Sigmoid colon (tissue), 7 donors: ENCODE measurements around the gene CCNQ. TPM values are rescaled to one million over a fixed set of nuclear protein-coding genes. Genes with fewer than 3 reads are reported as not detected.

Source experiments
- DNase-seq: peaks from one replicate; pipeline ENCODE4 v3.0.0-alpha.2; 2019
- H3K27ac ChIP-seq, 4 donors: fragments of 200-600 bp; sonication (generic); one replicate each; pipeline ENCODE4 v1.5.1; 2016 to 2019; ENCODE audit warnings: mild to moderate bottlenecking in 1 of 4
- H3K27me3 ChIP-seq, 3 donors: fragments of 200-600 bp; sonication (generic); one replicate each; pipeline ENCODE4 v1.5.1; 2019; ENCODE audit warnings: mild to moderate bottlenecking in 1 of 3
- H3K36me3 ChIP-seq, 4 donors: fragments of 200-600 bp; sonication (generic); one replicate each; pipeline ENCODE4 v1.5.1; 2016 to 2019
- H3K4me1 ChIP-seq, 4 donors: fragments of 200-600 bp; sonication (generic); one replicate each; pipeline ENCODE4 v1.5.1; 2017 to 2019
- H3K4me3 ChIP-seq, 4 donors: fragments of 200-600 bp; sonication (generic); one replicate each; pipeline ENCODE4 v1.5.1; 2017 to 2019; ENCODE audit warnings: mild to moderate bottlenecking in 2 of 4, moderate library complexity in 1 of 4
- H3K9me3 ChIP-seq, 4 donors: fragments of 200-600 bp in 3 of 4; sonication (generic) in 3 of 4; one replicate each; pipeline versions ENCODE4 v1.5.1 to v1.6.1; 2013 to 2019
- EP300 ChIP-seq, 4 donors: sonication (generic); formaldehyde crosslinking; IDR thresholded peaks; one replicate each; pipeline ENCODE4 v1.6.1; 2017; ENCODE audit warnings: antibody characterized with exemption in 4 of 4
- POLR2A ChIP-seq, 2 donors: fragments of 450-650 bp; IDR thresholded peaks; one replicate each; pipeline ENCODE4 v1.6.1; 2016; ENCODE audit warnings: antibody characterized with exemption in 2 of 2, mild to moderate bottlenecking in 2 of 2, moderate library complexity in 2 of 2
- POLR2AphosphoS5 ChIP-seq, 4 donors: sonication (generic); formaldehyde crosslinking; IDR thresholded peaks; one replicate each; pipeline ENCODE4 v1.6.1; 2017; ENCODE audit warnings: antibody characterized with exemption in 4 of 4
- WGBS, 2 donors: extraction: QIAGEN DNeasy Blood & Tissue Kit; methylation state at CpG; one replicate each; pipeline ENCODE4 v1.1.7; 2013; 5-methylcytosine and 5-hydroxymethylcytosine counted together
- intact Hi-C: fragments of 100-400 bp; cut with DNase I; formaldehyde crosslinking; loops from one replicate; pipeline ENCODE4 v1.15.1; 2023
- polyA plus RNA-seq, 3 donors: library from polyadenylated mRNA; stranded (reverse); fragments of 200-250 nt; gene quantifications; one replicate each; pipeline ENCODE4 v1.2.3, GENCODE V29; 2013
- total RNA-seq, 4 donors: library from RNA; depleted of rRNA; stranded (reverse); fragments of >200 nt; gene quantifications; one replicate each; pipeline ENCODE4 v1.1.0, GENCODE V29; 2016
- TF ChIP-seq, protein P1 (sequence below), 4 experiments: fragments of 450-650 bp in 3 of 4; fragments of 200-600 bp in 1 of 4; IDR thresholded peaks; one replicate each; pipeline ENCODE4 v1.5.1; 2016 to 2019; ENCODE audit warnings: antibody characterized with exemption in 4 of 4, mild to moderate bottlenecking in 3 of 4, moderate library complexity in 2 of 4
- donor health status: healthy with polysubstance abuse.
- donor health status: Bipolar disorder and iron deficiency.
- donor health status: healthy.

The CCNQ gene
- total and polyA plus RNA-seq, 7 donors: 31.8 to 49.0 (median 37.9) TPM

DNA sequence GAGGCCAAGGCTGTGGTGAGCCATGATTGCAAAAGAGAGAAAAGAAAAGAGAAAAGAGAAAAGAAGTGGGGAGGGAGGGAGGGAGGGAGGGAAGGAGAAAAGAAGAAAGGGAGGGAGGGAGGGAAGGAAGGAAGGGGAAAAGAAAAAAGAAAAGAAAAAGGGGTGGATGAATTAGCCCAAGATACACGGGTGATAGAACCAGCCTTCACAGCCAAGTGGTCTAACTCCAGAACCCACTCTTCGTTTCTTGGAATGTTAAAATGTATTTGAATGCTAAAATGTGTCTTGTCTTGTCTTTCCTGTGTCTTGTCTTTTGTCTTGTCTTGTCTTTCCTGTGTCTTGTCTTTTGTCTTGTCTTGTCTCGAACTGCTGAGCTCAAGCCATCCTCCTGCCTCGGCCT, 13.1 kb downstream of the CCNQ start:
- Histone ChIP-seq H3K4me1 (no peaks in the 10 kb centered on the region), H3K27ac (no peak overlapping the region), H3K9me3 (no peaks in the 10 kb centered on the region), H3K27me3 (no peaks in the 10 kb centered on the region), H3K4me3 (no peak overlapping the region), H3K36me3 (peaks cover 0 to 29% (median 3%) of the 10 kb centered on the region in 4 donors)
- no peak for DNase-seq
- TF ChIP-seq POLR2A (IDR thresholded peaks at IDR 0.05): no peak
- intact Hi-C loops: no loop called here
- 88 to 94% methylated on average over 4 of the region's 4 CpGs for WGBS, 2 donors

DNA sequence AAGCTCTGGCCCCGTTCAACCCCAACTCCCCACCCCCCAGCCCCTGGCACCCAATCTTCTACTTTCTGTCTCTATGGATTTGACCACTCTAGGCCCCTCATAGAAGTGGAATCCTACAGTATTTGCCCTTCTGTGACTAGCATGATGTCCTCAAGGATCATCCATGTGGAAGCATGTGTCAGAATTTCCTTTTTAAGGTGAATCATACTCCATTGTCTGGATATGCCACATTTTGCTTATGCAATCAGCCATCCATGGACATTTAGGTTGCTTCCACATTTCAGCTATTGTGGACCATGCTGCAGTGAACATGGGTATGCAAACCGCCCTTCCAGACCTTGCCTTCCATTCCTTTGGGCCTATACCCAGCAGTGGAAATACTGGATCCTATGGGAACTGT, 15.5 kb downstream of the CCNQ start:
- no peak overlapping the region for H3K4me3 ChIP-seq
- H3K27me3 ChIP-seq: no peaks in the 10 kb centered on the region
- 63 to 83% methylated on average over 2 of the region's 2 CpGs for WGBS, 2 donors
- TF ChIP-seq, protein P1, sequence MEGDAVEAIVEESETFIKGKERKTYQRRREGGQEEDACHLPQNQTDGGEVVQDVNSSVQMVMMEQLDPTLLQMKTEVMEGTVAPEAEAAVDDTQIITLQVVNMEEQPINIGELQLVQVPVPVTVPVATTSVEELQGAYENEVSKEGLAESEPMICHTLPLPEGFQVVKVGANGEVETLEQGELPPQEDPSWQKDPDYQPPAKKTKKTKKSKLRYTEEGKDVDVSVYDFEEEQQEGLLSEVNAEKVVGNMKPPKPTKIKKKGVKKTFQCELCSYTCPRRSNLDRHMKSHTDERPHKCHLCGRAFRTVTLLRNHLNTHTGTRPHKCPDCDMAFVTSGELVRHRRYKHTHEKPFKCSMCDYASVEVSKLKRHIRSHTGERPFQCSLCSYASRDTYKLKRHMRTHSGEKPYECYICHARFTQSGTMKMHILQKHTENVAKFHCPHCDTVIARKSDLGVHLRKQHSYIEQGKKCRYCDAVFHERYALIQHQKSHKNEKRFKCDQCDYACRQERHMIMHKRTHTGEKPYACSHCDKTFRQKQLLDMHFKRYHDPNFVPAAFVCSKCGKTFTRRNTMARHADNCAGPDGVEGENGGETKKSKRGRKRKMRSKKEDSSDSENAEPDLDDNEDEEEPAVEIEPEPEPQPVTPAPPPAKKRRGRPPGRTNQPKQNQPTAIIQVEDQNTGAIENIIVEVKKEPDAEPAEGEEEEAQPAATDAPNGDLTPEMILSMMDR (IDR thresholded peaks at IDR 0.05): no peak
- no peak for TF ChIP-seq POLR2AphosphoS5 (IDR thresholded peaks at IDR 0.05)
- TF ChIP-seq EP300 (IDR thresholded peaks at IDR 0.05): no peak
- TF ChIP-seq POLR2A (IDR thresholded peaks at IDR 0.05): no peak
- H3K36me3 ChIP-seq: peaks cover 0 to 22% (median 3%) of the 10 kb centered on the region in 4 donors
- no peak for DNase-seq
- H3K27ac ChIP-seq: no peak overlapping the region
- no peaks in the 10 kb centered on the region for H3K9me3 ChIP-seq
- no peaks in the 10 kb centered on the region for H3K4me1 ChIP-seq
- intact Hi-C loops: no loop called here

DNA sequence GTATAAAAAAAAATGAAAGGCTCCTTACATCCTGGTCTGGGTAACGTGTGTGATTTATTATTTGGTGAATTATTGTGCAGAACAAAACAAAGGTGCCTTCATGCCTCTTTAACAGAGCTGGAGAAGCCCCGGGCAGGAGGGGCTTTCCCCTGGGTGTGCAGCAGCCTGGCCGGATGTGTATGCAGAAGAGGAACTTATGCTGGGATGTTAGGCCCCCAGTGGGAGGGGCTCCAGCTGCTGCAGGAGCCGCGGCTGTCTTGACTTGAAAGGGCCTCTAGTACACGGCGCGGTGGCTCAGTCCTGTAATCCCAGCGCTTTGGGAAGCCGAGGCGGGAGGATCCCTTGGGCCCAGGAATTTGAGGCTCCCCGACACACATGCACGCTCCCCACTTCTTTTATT, 16.0 kb downstream of the CCNQ start:
- intact Hi-C loops: no loop called here
- WGBS, 2 donors: 6 to 26% methylated on average over 13 of the region's 13 CpGs
- no peak for DNase-seq

DNA sequence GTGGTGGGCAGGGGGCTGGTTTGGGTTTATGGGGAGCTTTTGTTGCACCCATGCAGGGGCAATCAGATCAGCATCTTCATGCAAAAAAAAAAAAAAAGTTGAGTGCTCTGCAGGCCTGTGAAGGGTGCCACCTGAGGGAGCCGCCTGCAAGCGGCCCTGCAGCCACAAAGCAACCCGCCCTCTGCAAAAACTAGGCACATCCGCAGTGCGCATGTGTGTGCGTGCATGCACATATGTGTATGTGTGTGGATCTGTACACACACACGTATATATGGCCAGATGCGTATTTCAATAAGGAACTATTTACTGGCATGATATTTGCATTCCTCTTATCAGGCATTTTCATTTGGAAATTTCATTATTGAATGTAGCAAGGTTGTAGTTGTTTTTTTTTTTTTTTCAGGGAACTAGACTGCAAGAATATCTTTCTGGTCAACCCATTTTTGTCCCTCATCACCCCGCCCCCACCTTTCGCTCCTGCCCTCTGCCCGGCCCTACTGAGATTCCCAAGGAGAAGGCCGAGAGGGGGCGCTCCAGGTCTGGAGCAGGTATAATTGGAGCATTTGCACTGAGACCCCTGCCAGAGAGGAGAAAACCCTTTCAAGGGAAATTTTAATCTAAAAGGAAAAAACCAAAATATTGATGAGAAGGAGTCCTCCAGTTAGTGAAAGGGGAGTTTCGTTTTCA, 18.1 kb downstream of the CCNQ start:
- intact Hi-C loops: no loop called here
- Histone ChIP-seq H3K27me3 (no peaks in the 10 kb centered on the region), H3K4me1 (no peaks in the 10 kb centered on the region), H3K4me3 (no peak overlapping the region), H3K9me3 (no peaks in the 10 kb centered on the region), H3K36me3 (no peaks in the 10 kb centered on the region), H3K27ac (no peak overlapping the region)
- WGBS, 2 donors: 53 to 84% methylated on average over 14 of the region's 14 CpGs
- TF ChIP-seq EP300 (IDR thresholded peaks at IDR 0.05) (no peak), POLR2AphosphoS5 (IDR thresholded peaks at IDR 0.05) (no peak), POLR2A (IDR thresholded peaks at IDR 0.05) (no peak)
- TF ChIP-seq, protein P1 (IDR thresholded peaks at IDR 0.05): no peak
- DNase-seq: no peak

More for the DNA sequence above, 16.0 kb downstream of the CCNQ start:
- no peak overlapping the region for H3K27ac ChIP-seq
- no peaks in the 10 kb centered on the region for H3K4me1 ChIP-seq
- H3K36me3 ChIP-seq: peaks cover 0 to 17% (median under 1%) of the 10 kb centered on the region in 4 donors
- TF ChIP-seq POLR2AphosphoS5 (IDR thresholded peaks at IDR 0.05) (no peak), POLR2A (IDR thresholded peaks at IDR 0.05) (no peak), EP300 (IDR thresholded peaks at IDR 0.05) (no peak)
- TF ChIP-seq, protein P1 (IDR thresholded peaks at IDR 0.05): no peak
- no peaks in the 10 kb centered on the region for H3K27me3 ChIP-seq
- no peak overlapping the region for H3K4me3 ChIP-seq
- no peaks in the 10 kb centered on the region for H3K9me3 ChIP-seq

DNA sequence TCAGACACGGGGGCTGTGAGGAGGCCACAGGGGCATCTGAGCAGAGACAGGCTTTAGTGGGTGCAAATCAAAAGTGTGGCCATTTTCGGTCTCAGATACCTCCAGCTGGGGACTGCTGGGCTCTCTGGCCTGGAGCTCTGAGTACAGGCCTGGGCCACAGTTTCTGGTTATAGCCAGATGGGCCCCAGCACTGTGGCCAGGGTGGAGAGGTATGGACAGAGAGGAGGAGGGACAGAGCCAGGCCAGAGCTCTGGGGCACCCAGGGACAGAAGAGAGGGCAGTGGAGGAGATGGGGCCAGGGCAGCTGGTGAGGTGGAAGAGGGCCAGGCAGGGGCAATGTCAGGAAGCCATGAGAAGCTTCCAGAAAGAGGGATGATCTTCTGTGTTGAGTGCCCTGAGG, 20.1 kb downstream of the CCNQ start:
- TF ChIP-seq EP300 (IDR thresholded peaks at IDR 0.05) (no peak), POLR2AphosphoS5 (IDR thresholded peaks at IDR 0.05) (no peak), POLR2A (IDR thresholded peaks at IDR 0.05) (no peak)
- TF ChIP-seq, protein P1 (IDR thresholded peaks at IDR 0.05): no peak
- H3K4me3 ChIP-seq: no peak overlapping the region
- no peak for DNase-seq
- H3K36me3 ChIP-seq: no peaks in the 10 kb centered on the region
- WGBS, 2 donors: 79 to 83% methylated on average over 2 of the region's 2 CpGs
- H3K27me3 ChIP-seq: no peaks in the 10 kb centered on the region
- no peaks in the 10 kb centered on the region for H3K4me1 ChIP-seq
- H3K9me3 ChIP-seq: no peaks in the 10 kb centered on the region
- H3K27ac ChIP-seq: no peak overlapping the region
- intact Hi-C loops: no loop called here
